ENCODE results near the gene SYT11. TPM values are rescaled to one million over a fixed set of nuclear protein-coding genes. Genes with fewer than 3 reads are reported as not detected.

SYT11 gene
- total RNA-seq, 4 donors from 2014 or later = 3.3 to 9.1 (median 3.6) TPM

DNA sequence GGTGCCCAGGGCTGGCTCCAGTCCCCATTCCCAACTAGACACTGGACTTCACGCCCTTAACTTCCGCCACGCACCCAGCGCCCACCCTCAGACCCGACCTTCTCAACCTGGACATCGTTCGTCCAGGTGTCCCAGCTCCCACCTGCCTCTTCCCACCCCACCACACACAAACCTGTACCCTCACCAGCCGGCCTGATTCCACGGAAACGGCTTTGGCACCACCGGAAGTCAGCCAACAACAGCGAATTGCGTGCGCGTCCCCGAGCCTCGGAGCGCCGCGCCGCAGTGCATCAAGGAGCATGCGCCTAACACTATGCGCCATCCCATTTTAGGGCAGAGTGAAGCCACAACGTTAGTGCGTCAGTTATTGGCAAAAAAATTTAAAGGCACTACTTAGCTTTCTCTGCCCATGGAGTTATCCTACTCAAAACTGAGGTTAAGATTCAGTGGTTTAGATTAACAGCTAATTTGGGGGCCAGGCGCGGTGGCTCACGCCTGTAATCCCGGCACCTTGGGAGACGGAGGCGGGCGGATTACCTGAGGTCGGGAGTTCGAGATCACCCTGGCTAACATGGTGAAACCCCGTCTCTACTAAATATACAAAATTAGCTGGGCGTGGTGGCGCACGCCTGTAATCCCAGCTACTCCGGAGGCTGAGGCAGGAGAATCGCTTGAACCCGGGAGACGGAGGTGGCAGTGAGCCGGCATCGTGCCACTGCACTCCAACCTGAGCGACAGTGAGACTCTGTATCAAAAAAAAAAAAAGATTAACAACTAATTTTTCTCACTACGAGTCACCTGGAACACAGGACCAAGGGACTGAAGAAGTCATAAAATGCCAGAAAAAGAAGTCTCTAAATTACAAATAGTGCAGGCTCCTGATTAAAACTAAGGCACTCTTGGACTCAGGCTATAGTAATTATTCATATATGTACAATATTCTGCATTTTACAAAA is 2.1 kb upstream of the SYT11 start, which contains the start of gene GON4L:
Gene GON4L (minus strand): TSS at position 240 of the 956 bp plus-strand sequence. CDS start 3,434 bp downstream, outside the sequence.
- Histone ChIP-seq H3K36me3 (peaks cover 13% of the 10 kb centered on the region in 2 donors), H3K27ac (peak within 1 kb of the TSS; percentile 51 to 71 (median 66)), H3K9me3 (no peaks in the 10 kb centered on the region), H3K4me1 (peaks cover 11 to 15% of the 10 kb centered on the region in 2 donors), H3K4me3 (replicated peaks in 1 of 3) (peak within 1 kb of the TSS; percentile 27 to 78 (median 68)), H3K27me3 (no peaks in the 10 kb centered on the region)
- intact Hi-C loops (cut with DNase I) = no loop called here
- DNase-seq = peak; percentile 89 to 90
- TF ChIP-seq, protein P1, sequence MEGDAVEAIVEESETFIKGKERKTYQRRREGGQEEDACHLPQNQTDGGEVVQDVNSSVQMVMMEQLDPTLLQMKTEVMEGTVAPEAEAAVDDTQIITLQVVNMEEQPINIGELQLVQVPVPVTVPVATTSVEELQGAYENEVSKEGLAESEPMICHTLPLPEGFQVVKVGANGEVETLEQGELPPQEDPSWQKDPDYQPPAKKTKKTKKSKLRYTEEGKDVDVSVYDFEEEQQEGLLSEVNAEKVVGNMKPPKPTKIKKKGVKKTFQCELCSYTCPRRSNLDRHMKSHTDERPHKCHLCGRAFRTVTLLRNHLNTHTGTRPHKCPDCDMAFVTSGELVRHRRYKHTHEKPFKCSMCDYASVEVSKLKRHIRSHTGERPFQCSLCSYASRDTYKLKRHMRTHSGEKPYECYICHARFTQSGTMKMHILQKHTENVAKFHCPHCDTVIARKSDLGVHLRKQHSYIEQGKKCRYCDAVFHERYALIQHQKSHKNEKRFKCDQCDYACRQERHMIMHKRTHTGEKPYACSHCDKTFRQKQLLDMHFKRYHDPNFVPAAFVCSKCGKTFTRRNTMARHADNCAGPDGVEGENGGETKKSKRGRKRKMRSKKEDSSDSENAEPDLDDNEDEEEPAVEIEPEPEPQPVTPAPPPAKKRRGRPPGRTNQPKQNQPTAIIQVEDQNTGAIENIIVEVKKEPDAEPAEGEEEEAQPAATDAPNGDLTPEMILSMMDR (IDR thresholded peaks at IDR 0.05) = no peak
- peak in 1 of 2 donors; percentile 67 for TF ChIP-seq POLR2A (IDR thresholded peaks at IDR 0.05)
- WGBS, 2 donors = 17 to 23% methylated on average over 38 to 46 of the region's 46 CpGs

DNA sequence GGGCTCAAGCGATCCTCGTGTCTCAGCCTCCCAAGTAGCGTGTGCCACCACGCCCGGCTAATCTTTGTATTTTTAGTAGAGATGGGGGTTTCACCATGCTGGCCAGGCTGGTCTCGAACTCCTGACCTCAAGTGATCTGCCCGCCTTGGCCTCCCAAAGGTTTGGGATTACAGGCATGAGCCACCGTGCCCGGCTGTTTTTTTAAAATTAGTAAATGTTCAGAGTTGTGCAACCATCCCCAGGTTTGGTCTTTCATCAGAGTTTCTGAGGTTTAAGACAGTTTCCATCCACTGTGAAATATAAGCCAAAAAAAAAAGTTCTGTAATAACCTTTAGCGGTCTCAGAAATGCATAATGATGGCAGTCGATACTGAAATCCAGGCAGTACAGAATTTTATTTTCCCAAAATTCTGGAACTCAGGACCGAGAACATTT is 550 bp upstream of the SYT11 start:
- Histone ChIP-seq H3K27me3 (no peaks in the 10 kb centered on the region), H3K9me3 (no peaks in the 10 kb centered on the region), H3K4me1 (peaks cover 11 to 15% of the 10 kb centered on the region in 2 donors), H3K36me3 (peaks cover 0 to 6% of the 10 kb centered on the region in 2 donors), H3K4me3 (replicated peaks in 1 of 3) (peak overlapping the region in 1 of 3 donors; percentile 38), H3K27ac (peak overlapping the region; percentile 73 to 92 (median 85))
- no peak for DNase-seq
- intact Hi-C loops (cut with DNase I) = no loop called here
- TF ChIP-seq POLR2A (IDR thresholded peaks at IDR 0.05) = no peak
- TF ChIP-seq, protein P1 (IDR thresholded peaks at IDR 0.05) = no peak
- 63 to 67% methylated on average over 12 of the region's 12 CpGs for WGBS, 2 donors

DNA sequence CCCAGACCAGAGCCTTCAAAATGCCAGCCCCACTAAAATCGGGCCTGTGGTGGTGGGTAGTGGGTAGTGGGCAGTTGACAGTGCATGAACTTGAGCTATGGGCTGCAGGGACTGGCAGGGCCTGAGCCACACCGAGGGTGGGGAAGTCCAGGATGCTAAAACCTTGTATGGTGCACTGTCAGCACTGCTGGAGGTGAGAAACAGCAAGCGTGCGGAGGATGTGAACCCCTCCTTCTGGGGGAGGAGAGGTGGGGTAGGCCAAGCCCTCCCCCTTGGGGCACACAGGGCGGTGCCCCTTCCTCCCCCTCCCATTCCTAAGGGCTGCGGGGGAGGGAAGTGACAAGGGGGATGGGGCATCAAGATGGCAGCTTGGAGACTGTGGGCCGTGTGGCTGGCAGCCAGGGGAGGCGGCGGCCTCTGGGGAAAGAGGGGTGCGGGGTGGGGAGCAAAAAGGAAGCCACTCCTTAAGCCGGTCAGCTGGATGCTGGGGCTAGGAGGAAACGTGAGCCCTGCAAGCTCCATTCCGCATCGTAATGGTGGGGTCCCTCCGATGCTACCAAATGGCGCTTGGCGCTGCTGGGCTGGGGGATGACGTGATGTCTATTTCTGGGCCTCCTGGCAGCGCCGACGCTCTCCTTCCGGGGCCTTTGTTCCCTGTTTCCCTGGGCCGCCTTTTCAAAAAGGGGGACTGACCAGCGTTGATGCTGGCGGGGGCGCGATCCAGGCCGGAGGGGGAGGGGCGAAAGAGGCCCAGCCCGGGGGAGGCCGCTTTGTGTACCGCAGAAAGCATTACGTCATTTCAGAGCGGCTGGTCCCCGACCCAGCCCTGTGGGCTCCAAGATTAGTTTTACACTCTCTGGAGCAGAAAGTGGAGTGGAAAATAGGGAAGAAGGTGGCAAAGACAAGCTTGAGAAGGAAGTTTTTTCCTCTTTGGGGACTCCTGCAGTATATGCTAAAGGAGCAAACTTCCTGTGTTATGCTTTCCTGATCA is 809 bp downstream of the SYT11 start:
- Histone ChIP-seq H3K4me1 (peaks cover 11 to 15% of the 10 kb centered on the region in 2 donors), H3K9me3 (no peaks in the 10 kb centered on the region), H3K27me3 (no peaks in the 10 kb centered on the region), H3K36me3 (no peaks in the 10 kb centered on the region), H3K4me3 (replicated peaks in 1 of 3) (no peak overlapping the region), H3K27ac (peak overlapping the region; percentile 33 to 85 (median 73))
- TF ChIP-seq, protein P1 (IDR thresholded peaks at IDR 0.05) = no peak
- no peak for TF ChIP-seq POLR2A (IDR thresholded peaks at IDR 0.05)
- peak; percentile 14 to 27 for DNase-seq
- intact Hi-C loops (cut with DNase I) = no loop called here
- 4 to 6% methylated on average over 28 to 35 of the region's 35 CpGs for WGBS, 2 donors

DNA sequence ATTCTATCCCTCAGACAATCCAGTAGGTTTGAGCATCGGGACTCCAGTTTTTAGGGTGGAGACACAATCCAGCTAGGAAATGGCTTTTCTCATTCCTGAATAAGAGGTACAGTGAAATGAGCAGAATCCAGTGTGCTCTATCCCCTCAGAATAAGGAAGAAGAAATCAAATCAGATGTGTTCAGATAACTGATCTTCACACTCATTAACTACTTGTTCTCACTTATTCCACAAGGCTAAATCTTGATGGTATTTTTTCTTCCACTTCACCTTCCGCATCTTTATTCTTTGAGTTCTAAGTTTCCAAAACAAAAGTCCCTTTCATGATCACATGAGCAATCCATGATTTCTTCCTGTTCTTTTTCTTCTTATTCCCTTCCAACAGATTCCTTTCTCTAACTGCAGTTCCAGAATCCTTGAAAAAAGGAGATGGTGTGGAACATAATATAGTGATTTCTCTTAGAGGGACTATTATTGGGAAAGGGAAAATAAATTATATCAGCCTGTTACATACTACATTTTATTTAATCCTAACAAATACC is 1.7 kb downstream of the SYT11 start:
- Histone ChIP-seq H3K4me3 (replicated peaks in 1 of 3) (no peak overlapping the region), H3K27ac (peak overlapping the region; percentile 33 to 85 (median 73)), H3K9me3 (no peaks in the 10 kb centered on the region), H3K36me3 (no peaks in the 10 kb centered on the region), H3K27me3 (no peaks in the 10 kb centered on the region), H3K4me1 (peaks cover 10 to 14% of the 10 kb centered on the region in 2 donors)
- TF ChIP-seq, protein P1 (IDR thresholded peaks at IDR 0.05) = no peak
- no peak for TF ChIP-seq POLR2A (IDR thresholded peaks at IDR 0.05)
- WGBS, 2 donors = 71 to 72% methylated on average over 2 of the region's 2 CpGs
- DNase-seq = no peak
- intact Hi-C loops (cut with DNase I) = no loop called here

Measured in thyroid gland (tissue), 4 donors.